Measurements from ENCODE around the gene CIDEC.
"Not testable (repeated sequence)": the region's sequence is repeated elsewhere in the genome, so short reads cannot be mapped to it uniquely, and the experiment has no call there.

CIDEC gene

GRCh38 chr3:9901967-9902366 is 21.9 kb upstream of the CIDEC start:
- no peak for DNase-seq (ENCODE audit: low spot score)

- DNase-seq (ENCODE audit: low spot score): not testable (repeated sequence)
Measured at GRCh38 chr3:9900965-9901415, 20.9 kb upstream of the CIDEC start.

GRCh38 chr3:9899289-9899791 is 19.3 kb upstream of the CIDEC start:
- DNase-seq (ENCODE audit: low spot score): no peak

GRCh38 chr3:9898467-9899241 is 18.6 kb upstream of the CIDEC start:
- DNase-seq (ENCODE audit: low spot score): no peak

DNA sequence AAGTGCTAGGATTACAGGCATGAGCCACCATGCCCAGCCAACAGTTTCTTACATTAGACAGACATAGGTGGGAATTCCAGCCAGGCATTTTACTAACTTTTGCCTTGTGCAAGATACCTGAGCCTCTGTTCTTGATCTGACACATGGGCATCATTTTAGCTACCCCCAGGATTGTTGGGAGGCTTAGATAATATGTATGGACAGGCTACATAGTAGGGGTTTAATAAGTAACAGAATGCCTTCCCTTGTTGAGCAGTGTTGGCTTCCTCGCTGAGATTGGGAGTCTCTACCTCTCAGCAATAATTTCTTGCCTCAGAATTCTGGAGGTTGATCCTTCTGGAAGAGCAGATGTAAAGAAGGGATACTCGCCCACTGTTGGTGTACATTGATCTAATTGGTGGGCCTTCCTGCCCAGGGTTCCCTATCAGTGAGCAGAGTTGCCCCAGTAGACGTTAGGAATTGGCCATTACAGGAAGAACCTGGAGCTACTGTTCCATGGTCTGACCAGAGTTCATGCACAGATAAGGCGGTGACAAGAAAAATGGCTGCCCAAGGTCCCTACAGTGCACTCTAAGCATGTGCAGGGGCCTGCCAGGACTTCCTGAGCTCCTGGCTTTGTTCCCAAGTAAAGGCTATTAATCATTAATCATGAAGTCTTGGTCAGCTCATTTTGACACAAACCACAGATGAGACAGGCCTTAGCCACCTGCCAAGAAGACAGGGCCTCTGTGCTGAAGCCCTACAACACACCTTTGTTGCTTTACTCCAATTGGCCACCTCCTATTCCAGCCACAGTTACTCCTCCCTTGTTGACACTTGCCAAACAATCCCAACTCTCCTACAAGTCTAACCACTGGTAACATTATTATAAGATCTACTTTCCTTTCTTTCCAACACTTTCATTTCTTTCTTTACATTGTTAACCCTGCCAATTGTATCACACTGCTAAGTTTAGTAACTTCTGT is 17.6 kb upstream of the CIDEC start:
- peak; percentile 90 for DNase-seq (ENCODE audit: low spot score)

DNA sequence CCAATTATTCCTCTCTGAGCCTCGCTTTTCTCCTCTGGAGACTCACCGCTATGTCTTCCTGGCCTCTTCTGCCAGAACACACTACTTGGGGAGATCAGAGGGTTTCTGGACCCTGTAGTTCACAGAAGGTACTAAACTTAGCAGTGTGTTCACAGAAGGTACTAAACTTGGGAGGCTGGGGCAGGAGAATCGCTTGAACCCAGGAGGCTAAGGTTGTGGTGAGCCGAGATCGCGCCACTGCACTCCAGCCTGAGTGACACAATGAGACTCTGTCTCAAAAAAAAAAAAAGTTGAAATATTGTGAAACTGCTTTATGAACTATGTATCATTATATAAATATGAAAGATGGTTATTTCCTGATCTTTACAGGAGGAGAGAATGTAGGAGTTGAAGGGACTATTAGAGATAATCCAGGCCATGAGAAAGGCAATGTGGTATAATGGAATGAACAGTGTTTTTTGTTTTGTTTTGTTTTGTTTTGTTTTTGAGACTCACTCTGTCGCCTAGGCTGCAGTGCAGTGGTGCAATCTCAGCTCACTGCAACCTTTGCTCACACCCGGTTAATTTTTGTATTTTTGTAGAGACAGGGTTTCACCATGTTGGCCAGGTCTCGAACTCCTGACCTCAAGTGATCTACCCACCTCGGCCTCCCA is 16.8 kb upstream of the CIDEC start:
- DNase-seq (ENCODE audit: low spot score): not testable (repeated sequence)

DNA sequence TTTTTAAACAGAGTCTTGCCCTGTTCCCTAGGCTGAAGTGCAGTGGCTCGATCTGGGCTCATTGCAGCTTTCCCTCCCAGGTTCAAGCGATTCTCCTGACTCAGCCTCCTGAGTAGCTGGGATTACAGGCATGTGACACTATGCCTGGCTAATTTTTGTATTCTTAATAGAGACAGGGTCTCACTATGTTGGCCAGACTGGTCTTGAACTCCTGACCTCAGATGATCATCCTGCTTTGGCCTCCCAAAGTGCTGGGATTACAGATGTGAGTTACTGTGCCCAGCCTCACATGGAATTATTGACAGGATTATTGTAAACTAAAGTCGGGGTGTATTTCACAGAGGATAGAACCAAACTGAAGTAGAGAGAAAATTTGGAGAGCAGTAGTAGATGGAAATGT is 15.7 kb upstream of the CIDEC start:
- DNase-seq (ENCODE audit: low spot score): not testable (repeated sequence)

DNA sequence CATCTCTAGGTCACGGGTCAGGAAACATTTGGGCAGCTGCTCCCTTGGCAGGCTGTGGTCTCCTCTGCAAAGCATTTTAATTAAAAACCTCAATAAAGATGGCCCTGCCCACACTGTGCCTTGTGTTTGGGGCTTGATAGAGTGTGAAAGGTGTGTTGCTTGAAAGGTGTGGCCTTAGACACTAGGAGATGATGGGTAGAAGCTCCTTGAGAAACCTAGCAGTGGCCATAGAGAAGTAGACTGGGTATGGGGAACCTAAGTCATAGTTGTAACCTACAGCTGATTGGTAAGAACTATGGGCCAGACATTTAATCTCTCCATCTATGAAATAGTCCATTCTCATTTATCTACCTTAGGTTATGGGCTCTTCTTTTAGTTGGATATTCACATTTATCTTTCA is 13.7 kb upstream of the CIDEC start:
- no peak for DNase-seq (ENCODE audit: low spot score)

DNA sequence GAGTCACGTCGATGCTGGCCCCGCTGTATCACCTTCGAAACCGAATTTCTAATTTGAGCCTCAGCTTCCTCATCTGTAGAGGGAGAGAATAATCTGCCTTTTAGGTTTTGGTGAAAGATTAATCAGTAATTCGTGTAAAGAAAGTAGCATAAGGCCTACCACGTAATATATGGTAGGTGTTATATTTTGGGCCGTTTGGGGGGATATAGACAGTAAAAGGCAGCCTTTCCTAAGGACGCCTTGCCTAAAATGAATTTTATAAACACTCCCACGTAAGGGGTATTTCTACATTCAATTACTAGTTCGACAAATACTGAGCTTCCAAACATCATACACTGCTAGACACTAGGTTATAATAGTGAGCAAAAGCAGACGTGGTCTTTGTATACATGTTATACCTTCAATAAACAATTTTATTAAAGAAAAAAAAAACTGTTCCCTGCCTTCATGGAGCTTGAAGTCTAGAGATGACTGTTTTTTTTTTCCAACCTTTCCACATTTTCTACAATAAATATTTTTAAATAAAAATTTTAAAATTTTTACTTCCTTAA is 11.1 kb upstream of the CIDEC start:
- no peak for DNase-seq (ENCODE audit: low spot score)

DNA sequence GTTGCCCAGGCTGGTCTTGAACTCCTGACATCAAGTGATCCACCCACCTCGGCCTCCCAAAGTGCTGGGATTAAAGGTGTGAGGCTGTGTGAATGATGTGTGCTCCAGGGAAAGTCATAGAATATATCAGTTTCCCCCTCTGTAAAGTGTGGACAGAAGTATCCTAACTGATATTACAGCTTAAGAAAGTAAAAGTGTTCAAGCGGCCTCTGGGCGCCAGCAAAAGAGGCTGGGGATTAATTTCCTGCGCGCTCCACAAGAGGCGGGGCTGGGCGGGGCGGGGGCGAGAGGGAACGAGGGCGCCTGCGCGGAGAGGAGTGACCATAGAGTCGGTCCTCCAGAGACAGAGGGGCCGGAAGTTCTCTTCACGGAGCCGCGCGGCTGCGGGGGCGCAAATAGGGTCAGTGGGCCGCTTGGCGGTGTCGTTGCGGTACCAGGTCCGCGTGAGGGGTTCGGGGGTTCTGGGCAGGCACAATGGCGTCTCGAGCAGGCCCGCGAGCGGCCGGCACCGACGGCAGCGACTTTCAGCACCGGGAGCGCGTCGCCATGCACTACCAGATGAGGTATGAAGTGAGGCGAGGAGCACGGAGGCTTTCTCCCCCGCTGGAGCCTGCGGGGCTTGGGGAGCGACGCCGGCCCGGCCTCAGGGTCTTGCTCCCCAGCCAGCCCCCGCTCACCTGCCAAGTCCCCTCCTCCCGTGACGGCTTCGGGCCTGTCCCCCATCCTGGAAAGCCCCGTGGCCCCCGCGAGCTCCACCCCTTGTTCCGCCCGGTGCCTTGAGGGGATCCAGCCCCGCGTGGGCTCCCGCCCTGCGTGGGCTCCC is 10.4 kb upstream of the CIDEC start, which contains the start of gene JAGN1:
JAGN1 (plus strand) TSS at position 362 of the 823 bp plus-strand sequence; CDS start at position 475, 113 bp downstream.
- peak; percentile 75 for DNase-seq (ENCODE audit: low spot score)

DNA sequence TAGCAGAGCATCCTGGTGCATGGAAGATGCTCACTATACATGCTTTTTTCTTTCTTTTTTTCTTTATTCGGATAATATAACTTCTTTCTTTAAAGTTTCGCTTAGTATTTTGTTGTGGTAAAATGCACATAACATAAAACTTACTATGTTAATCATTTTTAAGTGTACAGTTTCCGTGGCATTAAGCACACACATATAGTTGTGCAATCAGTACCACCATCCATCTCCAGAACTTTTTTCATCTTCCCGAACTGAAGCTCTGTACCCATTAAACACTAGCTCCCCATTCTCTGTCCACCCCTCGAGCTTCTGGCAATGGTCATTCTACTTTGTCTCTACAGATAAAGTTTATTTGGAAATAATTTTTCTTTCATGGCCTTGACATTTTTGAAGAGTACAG is 9.4 kb upstream of the CIDEC start:
- no peak for DNase-seq (ENCODE audit: low spot score)

GRCh38 chr3:9888540-9888939 is 8.5 kb upstream of the CIDEC start:
- no peak for DNase-seq (ENCODE audit: low spot score)

GRCh38 chr3:9887480-9887879 is 7.4 kb upstream of the CIDEC start:
- no peak for DNase-seq (ENCODE audit: low spot score)

- no peak for DNase-seq (ENCODE audit: low spot score)
Measured at GRCh38 chr3:9886328-9886727, 6.3 kb upstream of the CIDEC start.

DNA sequence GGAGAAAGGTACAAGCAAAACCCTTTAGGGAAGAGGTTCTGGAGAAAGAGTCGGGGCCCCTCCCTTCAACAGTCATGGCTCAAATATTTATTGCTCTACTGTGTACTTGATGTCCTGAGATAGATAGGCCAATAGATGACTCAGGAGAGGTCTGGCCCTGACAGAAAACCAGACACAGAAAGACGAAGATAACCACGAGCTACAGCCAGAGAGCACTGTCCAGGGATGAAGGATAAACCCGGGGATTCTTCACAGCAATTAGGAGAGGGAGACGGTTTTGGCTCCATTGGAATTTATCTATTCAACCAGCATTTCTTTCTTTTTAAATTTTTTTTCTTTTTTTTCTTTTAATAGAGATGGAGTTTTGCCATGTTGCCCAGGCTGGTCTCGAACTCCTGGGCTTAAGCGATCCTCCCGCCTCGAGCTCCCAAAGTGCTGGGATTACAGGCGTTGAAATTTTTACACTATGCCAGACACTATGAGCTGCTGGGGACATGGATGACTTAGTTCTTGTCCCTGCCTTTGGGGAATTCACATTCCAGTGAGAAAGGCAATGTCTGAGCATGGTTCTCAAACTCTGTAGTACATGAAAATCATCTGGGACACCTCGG is 4.6 kb upstream of the CIDEC start:
- peak; percentile 90 for DNase-seq (ENCODE audit: low spot score)

GRCh38 chr3:9883706-9884554 is 3.9 kb upstream of the CIDEC start:
- DNase-seq (ENCODE audit: low spot score): no peak

- DNase-seq (ENCODE audit: low spot score): no peak
Measured at GRCh38 chr3:9881441-9881840, 1.4 kb upstream of the CIDEC start.

- peak; percentile 53 for DNase-seq (ENCODE audit: low spot score)
Measured at GRCh38 chr3:9878700-9879099, 1.4 kb downstream of the CIDEC start.

- DNase-seq (ENCODE audit: low spot score): no peak
Measured at GRCh38 chr3:9876991-9877390, 3.1 kb downstream of the CIDEC start.

Data from SW480 (cell line).